Spleen (tissue), 11 donors: ENCODE data around the gene ISG20L2. TPM values are rescaled to one million over a fixed set of nuclear protein-coding genes. Genes with fewer than 3 reads are reported as not detected.

Experiments
- DNase-seq: peaks from one replicate; pipeline ENCODE4 v3.0.0-alpha.2; 2020
- H3K27ac ChIP-seq, 8 donors: fragments of 200-600 bp; sonication (generic) in 7 of 8; 1 replicate in 4 of 8; 2 replicates in 4 of 8; pipeline versions ENCODE4 v1.5.0 to v1.8.0; 2016 to 2021; ENCODE audit warnings: inconsistent platforms in 4 of 8, mild to moderate bottlenecking in 4 of 8, moderate library complexity in 1 of 8
- H3K27me3 ChIP-seq, 7 donors: fragments of 200-600 bp; sonication (generic) in 6 of 7; replicated peaks in 1 of 7; 1 replicate in 4 of 7; 2 replicates in 3 of 7; pipeline versions ENCODE4 v1.5.0 to v1.8.0; 2016 to 2021; ENCODE audit warnings: inconsistent platforms in 3 of 7, mild to moderate bottlenecking in 1 of 7
- H3K36me3 ChIP-seq, 6 donors: fragments of 200-600 bp; sonication (generic) in 5 of 6; 1 replicate in 4 of 6; 2 replicates in 2 of 6; pipeline versions ENCODE4 v1.5.0 to v1.8.0; 2016 to 2021; ENCODE audit warnings: inconsistent platforms in 2 of 6
- H3K4me1 ChIP-seq, 6 donors: fragments of 200-600 bp; sonication (generic) in 5 of 6; 1 replicate in 3 of 6; 2 replicates in 3 of 6; pipeline versions ENCODE4 v1.5.0 to v1.8.0; 2016 to 2021; ENCODE audit warnings: inconsistent platforms in 3 of 6
- H3K4me3 ChIP-seq, 8 donors: fragments of 200-600 bp; sonication (generic) in 7 of 8; 1 replicate in 4 of 8; 2 replicates in 4 of 8; pipeline versions ENCODE4 v1.5.0 to v1.8.0; 2016 to 2021; ENCODE audit warnings: inconsistent platforms in 4 of 8, mild to moderate bottlenecking in 4 of 8, moderate library complexity in 2 of 8
- H3K9me3 ChIP-seq, 8 donors: fragments of 200-600 bp; sonication (generic) in 7 of 8; 1 replicate in 4 of 8; 2 replicates in 4 of 8; pipeline versions ENCODE4 v1.5.0 to v1.8.0; 2016 to 2021; ENCODE audit warnings: inconsistent platforms in 4 of 8
- CTCF ChIP-seq, 11 experiments: fragments of 200-600 bp in 7 of 11; fragments of 450-650 bp in 4 of 11; sonication (generic) in 4 of 11; IDR thresholded peaks in 8 of 11; conservative IDR thresholded peaks in 3 of 11; 1 replicate in 7 of 11; 2 replicates in 4 of 11; pipeline versions ENCODE4 v1.4.0 to v1.8.0; 2016 to 2021; ENCODE audit warnings: antibody characterized with exemption in 11 of 11, inconsistent platforms in 4 of 11, mild to moderate bottlenecking in 1 of 11
- POLR2A ChIP-seq, 3 donors: fragments of 450-650 bp; IDR thresholded peaks; one replicate each; pipeline ENCODE4 v1.5.1; 2017; ENCODE audit warnings: antibody characterized with exemption in 3 of 3, mild to moderate bottlenecking in 1 of 3
- POLR2AphosphoS5 ChIP-seq, 3 donors: sonication (generic); formaldehyde crosslinking; IDR thresholded peaks; one replicate each; pipeline ENCODE4 v1.5.1; 2017; ENCODE audit warnings: antibody characterized with exemption in 3 of 3
- WGBS, 5 donors: extraction: QIAGEN DNeasy Blood & Tissue Kit in 3 of 5; methylation state at CpG; one replicate each; pipeline versions ENCODE4 v1.1.5 to v1.1.7; 2013 to 2018; 5-methylcytosine and 5-hydroxymethylcytosine counted together
- intact Hi-C: fragments of 100-400 bp; cut with DNase I; formaldehyde crosslinking; loops from one replicate; pipeline ENCODE4 v1.15.0; 2023; ENCODE audit warnings: low total_unique reads
- polyA plus RNA-seq, 3 donors: library from polyadenylated mRNA; stranded (reverse); fragments of 200-250 nt; gene quantifications; one replicate each; pipeline ENCODE4 v1.2.1, GENCODE V29; 2013
- total RNA-seq, 7 donors: library from RNA; depleted of rRNA in 3 of 7; stranded (reverse); fragments of >200 nt in 3 of 7; fragmentation: NEBNext Ultra II Directional in 4 of 7; extraction: Animal tissue kit (Norgen Biotek cat#: 25700) in 4 of 7; gene quantifications; one replicate each; pipeline versions ENCODE4 v1.1.0 to v1.2.1, GENCODE V29; 2016 to 2021
- donor health status: healthy with polysubstance abuse.
- donor health status: DM: no; HTN: no; CAD: no; lungs with moderate emphysema.
- donor health status: DM: no; HTN: no; CAD: no.
- donor health status: Bipolar disorder and iron deficiency.
- donor health status: healthy.
- donor health status: DM: no; HTN: no; CAD: no.
- donor health status: DM: yes; HTN: yes; CAD: no.

Gene ISG20L2
- total and polyA plus RNA-seq, 10 donors: 6.6 to 46.7 (median 27.8) TPM

GRCh38 chr1:156747742-156748669, 19.4 kb upstream of the ISG20L2 start:
- Histone ChIP-seq H3K27ac (peak overlapping the region; percentile 87 to 97 (median 94)), H3K36me3 (peaks cover 0 to 26% (median 22%) of the 10 kb centered on the region in 6 donors), H3K9me3 (no peaks in the 10 kb centered on the region), H3K4me3 (peak overlapping the region in 7 of 8 donors; percentile 42 to 99 (median 93)), H3K27me3 (no peaks in the 10 kb centered on the region), H3K4me1 (peaks cover 46 to 85% (median 66%) of the 10 kb centered on the region in 6 donors)
- intact Hi-C loops: no loop called here
- 8 to 15% (median 11%) methylated on average over 8 of the region's 8 CpGs for WGBS, 5 donors
- DNase-seq: no peak
- TF ChIP-seq POLR2AphosphoS5 (IDR thresholded peaks at IDR 0.05) (no peak), POLR2A (IDR thresholded peaks at IDR 0.05) (no peak)

DNA sequence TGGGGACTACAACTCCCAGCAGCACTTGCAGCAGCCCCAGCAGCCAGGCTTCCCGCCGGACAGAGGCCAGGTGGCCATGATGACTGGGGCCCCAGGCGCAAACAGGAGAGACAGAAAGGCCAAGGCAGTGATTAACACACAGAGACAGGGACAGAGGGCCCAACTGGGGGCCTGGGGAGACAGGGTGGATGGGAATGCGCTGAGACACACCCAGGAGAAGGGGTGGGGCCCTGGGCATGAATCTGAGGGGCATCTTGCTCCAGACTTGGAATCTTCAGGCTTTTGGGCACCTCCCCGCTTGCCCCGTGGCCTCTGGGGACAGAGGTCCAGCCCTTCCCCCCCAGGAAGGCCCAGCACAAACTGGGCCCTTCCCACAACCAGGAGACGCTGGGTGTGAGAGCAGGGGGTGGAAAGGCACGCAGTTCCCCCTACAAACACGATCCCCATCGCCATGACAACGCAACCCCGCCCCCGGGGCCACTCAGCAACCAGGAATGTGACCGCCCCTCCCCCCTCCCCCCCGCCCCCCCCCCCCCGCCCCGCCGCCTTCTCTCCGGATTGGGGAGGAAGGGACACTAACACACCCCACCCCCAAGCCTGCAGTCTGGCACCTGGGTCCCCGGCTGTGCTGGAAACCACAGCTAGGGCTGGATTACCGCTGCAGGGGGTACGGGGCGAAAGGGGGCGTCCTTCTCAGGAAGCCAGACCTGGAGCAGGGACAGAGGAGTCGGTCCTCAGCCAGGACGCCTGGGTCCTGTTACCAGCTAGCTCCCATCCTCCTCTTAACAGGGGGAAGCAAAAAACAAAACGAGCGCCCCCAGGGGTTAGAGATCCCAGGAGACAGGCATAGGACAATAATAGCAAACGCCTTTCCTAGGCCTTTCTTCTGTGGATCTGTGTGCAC, 18.4 kb upstream of the ISG20L2 start:
- TF ChIP-seq POLR2AphosphoS5 (IDR thresholded peaks at IDR 0.05) (peak; percentile 63 to 67 (median 65)), POLR2A (IDR thresholded peaks at IDR 0.05) (no peak), CTCF (IDR thresholded peaks at IDR 0.05 in 8 of 11, conservative IDR thresholded peaks at IDR 0.05 in 3 of 11) (no peak)
- Histone ChIP-seq H3K27me3 (no peaks in the 10 kb centered on the region), H3K4me3 (peak overlapping the region; percentile 28 to 99 (median 40)), H3K36me3 (peaks cover 0 to 37% (median 30%) of the 10 kb centered on the region in 6 donors), H3K4me1 (peaks cover 41 to 87% (median 58%) of the 10 kb centered on the region in 6 donors), H3K27ac (peak overlapping the region; percentile 87 to 97 (median 94)), H3K9me3 (no peaks in the 10 kb centered on the region)
- intact Hi-C loops: no loop called here
- peak; percentile 90 for DNase-seq
- 4 to 9% (median 7%) methylated on average over 12 to 23 of the region's 29 CpGs for WGBS, 5 donors

DNA sequence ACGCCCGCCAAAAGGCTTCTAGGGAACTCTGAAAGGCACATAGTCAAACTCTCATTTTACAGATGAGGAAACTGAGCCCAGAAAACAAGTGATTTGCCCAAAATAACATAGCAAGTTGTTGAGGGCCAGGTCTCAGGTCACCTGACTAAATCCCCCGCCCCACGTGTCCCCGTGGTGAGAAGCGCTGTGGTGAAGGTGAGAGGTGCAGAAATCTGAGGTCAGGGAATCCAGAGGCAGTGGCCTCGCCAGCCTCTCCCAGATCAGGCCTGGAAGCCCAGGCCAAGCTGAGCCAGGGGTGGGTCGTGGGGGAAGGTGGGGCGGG, 17.8 kb upstream of the ISG20L2 start:
- Histone ChIP-seq H3K27me3 (no peaks in the 10 kb centered on the region), H3K9me3 (no peaks in the 10 kb centered on the region), H3K4me3 (peak overlapping the region; percentile 28 to 99 (median 40)), H3K36me3 (peaks cover 0 to 42% (median 30%) of the 10 kb centered on the region in 6 donors), H3K4me1 (peaks cover 45 to 93% (median 64%) of the 10 kb centered on the region in 6 donors), H3K27ac (peak overlapping the region; percentile 77 to 97 (median 94))
- intact Hi-C loops: no loop called here
- 50 to 69% (median 58%) methylated on average over 8 to 9 of the region's 9 CpGs for WGBS, 5 donors
- DNase-seq: no peak
- TF ChIP-seq POLR2AphosphoS5 (IDR thresholded peaks at IDR 0.05): no peak
- no peak for TF ChIP-seq CTCF (IDR thresholded peaks at IDR 0.05 in 8 of 11, conservative IDR thresholded peaks at IDR 0.05 in 3 of 11)
- TF ChIP-seq POLR2A (IDR thresholded peaks at IDR 0.05): no peak

DNA sequence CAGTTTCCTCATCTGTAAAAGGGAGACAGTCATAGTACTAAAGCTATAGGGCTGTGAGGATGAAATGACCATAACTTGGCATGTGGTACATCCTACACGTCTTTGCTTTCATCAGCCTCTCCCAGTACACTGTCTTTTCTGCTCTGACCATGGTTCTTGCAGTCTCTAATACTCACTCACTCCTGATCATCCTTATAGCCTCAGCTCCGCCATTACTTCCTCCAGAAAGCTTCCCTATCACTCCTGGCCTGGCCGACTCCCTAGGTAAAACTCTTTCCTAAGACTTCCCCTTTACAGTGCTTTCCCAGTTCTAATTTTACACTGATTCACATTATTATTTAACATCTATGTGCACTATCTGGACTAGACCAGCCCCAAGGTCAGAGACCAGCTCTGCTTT, 17.3 kb upstream of the ISG20L2 start:
- TF ChIP-seq POLR2A (IDR thresholded peaks at IDR 0.05) (no peak), CTCF (IDR thresholded peaks at IDR 0.05 in 8 of 11, conservative IDR thresholded peaks at IDR 0.05 in 3 of 11) (no peak), POLR2AphosphoS5 (IDR thresholded peaks at IDR 0.05) (no peak)
- Histone ChIP-seq H3K9me3 (no peaks in the 10 kb centered on the region), H3K36me3 (peaks cover 0 to 42% (median 30%) of the 10 kb centered on the region in 6 donors), H3K4me3 (peak overlapping the region in 2 of 8 donors; percentile 96 to 99), H3K27ac (peak overlapping the region in 7 of 8 donors; percentile 94 to 97 (median 95)), H3K4me1 (peaks cover 45 to 96% (median 66%) of the 10 kb centered on the region in 6 donors), H3K27me3 (no peaks in the 10 kb centered on the region)
- intact Hi-C loops: no loop called here
- WGBS, 5 donors: 31 to 86% (median 55%) methylated on average over 3 of the region's 3 CpGs
- DNase-seq: no peak
